Activated CD4-positive, CD25-positive, alpha-beta regulatory T cell treated with anti-CD3 and anti-CD28 coated beads, Interleukin-2, amount 50 U/mL, for 72 hours (primary cell): ENCODE data around the gene BCL2L13.
"Not testable (repeated sequence)": the region's sequence is repeated elsewhere in the genome, so short reads cannot be mapped to it uniquely, and the experiment has no call there.

Experiments used
- DNase-seq: peaks from one replicate; pipeline ENCODE4 v3.0.0; 2021

BCL2L13 gene

GRCh38 chr22:17732251-17732854 lies 93.8 kb downstream of the BCL2L13 start:
- no peak for DNase-seq

- no peak for DNase-seq
Observed at GRCh38 chr22:17733466-17733865, 94.9 kb downstream of the BCL2L13 start.

- no peak for DNase-seq
Observed at GRCh38 chr22:17734187-17734586, 95.6 kb downstream of the BCL2L13 start.

GRCh38 chr22:17738386-17739128 lies 100.0 kb downstream of the BCL2L13 start:
- no peak for DNase-seq

- no peak for DNase-seq
Observed at GRCh38 chr22:17739196-17739975, 100.8 kb downstream of the BCL2L13 start.

GRCh38 chr22:17741866-17742526 lies 103.4 kb downstream of the BCL2L13 start:
- no peak for DNase-seq

GRCh38 chr22:17742527-17742902 lies 104.0 kb downstream of the BCL2L13 start:
- peak; percentile 76 for DNase-seq

GRCh38 chr22:17743661-17744411 lies 105.3 kb downstream of the BCL2L13 start:
- DNase-seq, result no peak

GRCh38 chr22:17744430-17744829 lies 105.9 kb downstream of the BCL2L13 start:
- no peak for DNase-seq

GRCh38 chr22:17746916-17747315 lies 108.4 kb downstream of the BCL2L13 start:
- DNase-seq, result no peak

- no peak for DNase-seq
Observed at GRCh38 chr22:17748555-17749353, 110.2 kb downstream of the BCL2L13 start.

GRCh38 chr22:17749605-17750395 lies 111.2 kb downstream of the BCL2L13 start:
- no peak for DNase-seq

GRCh38 chr22:17751596-17751995 lies 113.0 kb downstream of the BCL2L13 start:
- no peak for DNase-seq

GRCh38 chr22:17753401-17753989 lies 114.9 kb downstream of the BCL2L13 start:
- DNase-seq, result no peak

GRCh38 chr22:17754233-17754925 lies 115.8 kb downstream of the BCL2L13 start:
- no peak for DNase-seq

GRCh38 chr22:17761138-17761488 lies 122.6 kb downstream of the BCL2L13 start:
- no peak for DNase-seq

- not testable (repeated sequence) for DNase-seq
Observed at GRCh38 chr22:17763442-17763841, 124.9 kb downstream of the BCL2L13 start.

- DNase-seq, result no peak
Observed at GRCh38 chr22:17764036-17764435, 125.5 kb downstream of the BCL2L13 start.

GRCh38 chr22:17764852-17765251 lies 126.3 kb downstream of the BCL2L13 start:
- DNase-seq, result not testable (repeated sequence)
